ENCODE results near the gene FGF1. TPM values are rescaled to one million over a fixed set of nuclear protein-coding genes. Genes with fewer than 3 reads are reported as not detected.
A peak's percentile ranks its signal among the peaks of the same experiment; 100 is the strongest.

The FGF1 gene
- total RNA-seq, 4 donors from 2014 or later, result 1.7 to 4.0 (median 2.9) TPM

DNA sequence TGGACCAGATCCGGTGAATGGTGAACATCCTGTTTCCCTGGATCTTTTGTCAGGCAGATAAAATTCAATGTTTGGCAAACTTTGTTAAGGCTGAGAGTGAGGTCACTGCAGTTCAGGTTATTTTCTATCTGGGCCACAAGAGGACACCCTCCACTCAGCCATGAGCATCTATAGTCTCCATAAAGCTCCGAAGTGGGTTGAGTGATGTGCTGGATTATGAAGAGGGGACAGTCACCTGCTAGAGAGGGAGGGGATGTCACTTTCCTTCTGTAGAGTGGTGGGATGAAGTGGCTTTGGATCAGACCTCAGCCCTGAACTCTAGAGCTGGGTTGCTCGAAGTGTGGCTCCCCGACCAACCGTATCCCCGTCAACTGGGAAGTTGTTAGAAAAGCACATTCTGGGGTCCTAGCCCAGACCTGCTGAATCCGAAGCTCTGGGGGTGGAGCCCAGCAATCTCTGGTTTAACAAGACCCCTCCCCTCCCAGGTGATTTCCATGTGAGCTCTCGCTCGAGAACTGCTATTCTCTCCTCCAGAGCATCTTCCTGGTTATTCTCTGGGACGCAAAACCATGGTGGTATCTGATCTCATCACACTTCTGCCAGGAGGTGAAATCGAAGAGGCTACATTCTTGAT is 31.8 kb upstream of the FGF1 start:
- Histone ChIP-seq H3K27me3 (peaks cover 0 to 7% (median 0%) of the 10 kb centered on the region in 4 donors), H3K4me3 (no peak overlapping the region), H3K9me3 (no peaks in the 10 kb centered on the region), H3K36me3 (no peaks in the 10 kb centered on the region), H3K27ac (replicated peaks in 1 of 4) (peak overlapping the region in 2 of 4 donors; percentile 56 to 60), H3K4me1 (peaks cover 15 to 32% (median 23%) of the 10 kb centered on the region in 4 donors)
- intact Hi-C loops (cut with DNase I), result loop anchor here (1.0 to 5.0 kb wide), 2 partner anchors 55 to 163 kb away; partner anchors contain the start of gene ARHGAP26
- DNase-seq (ENCODE audit: extremely low spot score), result no peak
- no peak for TF ChIP-seq POLR2A (IDR thresholded peaks at IDR 0.05; ENCODE audit: low read depth)
- TF ChIP-seq, protein P1, sequence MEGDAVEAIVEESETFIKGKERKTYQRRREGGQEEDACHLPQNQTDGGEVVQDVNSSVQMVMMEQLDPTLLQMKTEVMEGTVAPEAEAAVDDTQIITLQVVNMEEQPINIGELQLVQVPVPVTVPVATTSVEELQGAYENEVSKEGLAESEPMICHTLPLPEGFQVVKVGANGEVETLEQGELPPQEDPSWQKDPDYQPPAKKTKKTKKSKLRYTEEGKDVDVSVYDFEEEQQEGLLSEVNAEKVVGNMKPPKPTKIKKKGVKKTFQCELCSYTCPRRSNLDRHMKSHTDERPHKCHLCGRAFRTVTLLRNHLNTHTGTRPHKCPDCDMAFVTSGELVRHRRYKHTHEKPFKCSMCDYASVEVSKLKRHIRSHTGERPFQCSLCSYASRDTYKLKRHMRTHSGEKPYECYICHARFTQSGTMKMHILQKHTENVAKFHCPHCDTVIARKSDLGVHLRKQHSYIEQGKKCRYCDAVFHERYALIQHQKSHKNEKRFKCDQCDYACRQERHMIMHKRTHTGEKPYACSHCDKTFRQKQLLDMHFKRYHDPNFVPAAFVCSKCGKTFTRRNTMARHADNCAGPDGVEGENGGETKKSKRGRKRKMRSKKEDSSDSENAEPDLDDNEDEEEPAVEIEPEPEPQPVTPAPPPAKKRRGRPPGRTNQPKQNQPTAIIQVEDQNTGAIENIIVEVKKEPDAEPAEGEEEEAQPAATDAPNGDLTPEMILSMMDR (IDR thresholded peaks at IDR 0.05), result peak; percentile 61 to 87 (median 69)
- WGBS, result 69% methylated on average over 10 of the region's 11 CpGs

DNA sequence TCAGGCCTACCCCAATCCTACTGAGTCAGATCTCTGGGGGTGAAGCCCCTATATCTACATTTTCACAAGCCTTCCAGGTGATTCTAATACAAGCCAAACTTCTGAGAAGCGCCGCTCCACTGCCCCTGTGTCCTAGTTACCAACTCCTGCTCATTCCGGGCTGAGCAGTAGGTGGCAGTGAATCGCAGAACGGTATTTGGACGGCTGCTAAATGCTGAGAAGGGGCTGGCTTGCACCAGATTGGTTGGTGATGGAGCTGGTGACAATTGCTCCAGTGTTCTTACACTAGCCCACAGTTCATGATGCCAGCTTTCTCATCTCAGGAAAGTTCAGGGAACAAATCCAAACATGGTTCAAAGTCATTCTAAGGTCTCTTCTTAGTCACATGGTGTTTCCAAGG is 31.1 kb upstream of the FGF1 start:
- Histone ChIP-seq H3K27me3 (peaks cover 0 to 3% (median 0%) of the 10 kb centered on the region in 4 donors), H3K4me3 (no peak overlapping the region), H3K36me3 (no peaks in the 10 kb centered on the region), H3K27ac (replicated peaks in 1 of 4) (peak overlapping the region in 2 of 4 donors; percentile 56 to 60), H3K9me3 (no peaks in the 10 kb centered on the region), H3K4me1 (peaks cover 18 to 34% (median 27%) of the 10 kb centered on the region in 4 donors)
- DNase-seq (ENCODE audit: extremely low spot score), result no peak
- TF ChIP-seq POLR2AphosphoS5 (IDR thresholded peaks at IDR 0.05), result no peak
- no peak for TF ChIP-seq POLR2A (IDR thresholded peaks at IDR 0.05; ENCODE audit: low read depth)
- no peak for TF ChIP-seq EP300 (IDR thresholded peaks at IDR 0.05)
- TF ChIP-seq, protein P1 (IDR thresholded peaks at IDR 0.05), result peak in 2 of 3 experiments; percentile 46 to 54
- intact Hi-C loops (cut with DNase I), result loop anchor here (1.0 to 5.0 kb wide), 2 partner anchors 55 to 163 kb away; partner anchors contain the start of gene ARHGAP26
- WGBS, result 41% methylated on average over 6 of the region's 6 CpGs

DNA sequence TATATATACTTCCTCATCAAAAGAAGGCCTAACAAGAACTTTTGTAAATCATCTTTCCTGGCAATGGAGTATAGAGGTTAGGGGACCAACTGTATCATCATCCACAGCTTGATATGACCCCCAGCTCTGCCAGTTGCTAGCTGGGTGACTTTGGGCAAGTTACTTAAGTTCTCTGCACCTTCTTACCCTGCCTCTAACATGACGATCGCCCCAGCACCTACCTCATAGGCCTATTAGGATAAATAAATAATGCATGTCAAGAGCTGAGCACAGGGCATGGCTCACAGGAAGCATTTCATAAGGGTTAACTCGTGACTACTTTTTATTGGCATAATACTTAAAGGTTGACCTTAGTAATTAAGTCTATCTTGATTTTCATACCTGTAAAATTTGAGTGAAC is 29.4 kb upstream of the FGF1 start:
- TF ChIP-seq EP300 (IDR thresholded peaks at IDR 0.05) (no peak), POLR2A (IDR thresholded peaks at IDR 0.05; ENCODE audit: low read depth) (no peak), POLR2AphosphoS5 (IDR thresholded peaks at IDR 0.05) (no peak)
- TF ChIP-seq, protein P1 (IDR thresholded peaks at IDR 0.05), result no peak
- no peak overlapping the region for H3K27ac ChIP-seq (replicated peaks in 1 of 4)
- DNase-seq (ENCODE audit: extremely low spot score), result no peak
- 77% methylated on average over 3 of the region's 3 CpGs for WGBS
- intact Hi-C loops (cut with DNase I), result loop anchor here (5.0 kb wide), 1 partner anchor 57 kb away; the partner anchor contains the start of gene ARHGAP26
- H3K4me1 ChIP-seq, result peaks cover 18 to 29% (median 24%) of the 10 kb centered on the region in 4 donors
- H3K4me3 ChIP-seq, result no peak overlapping the region
- no peaks in the 10 kb centered on the region for H3K9me3 ChIP-seq
- H3K36me3 ChIP-seq, result no peaks in the 10 kb centered on the region
- no peaks in the 10 kb centered on the region for H3K27me3 ChIP-seq

DNA sequence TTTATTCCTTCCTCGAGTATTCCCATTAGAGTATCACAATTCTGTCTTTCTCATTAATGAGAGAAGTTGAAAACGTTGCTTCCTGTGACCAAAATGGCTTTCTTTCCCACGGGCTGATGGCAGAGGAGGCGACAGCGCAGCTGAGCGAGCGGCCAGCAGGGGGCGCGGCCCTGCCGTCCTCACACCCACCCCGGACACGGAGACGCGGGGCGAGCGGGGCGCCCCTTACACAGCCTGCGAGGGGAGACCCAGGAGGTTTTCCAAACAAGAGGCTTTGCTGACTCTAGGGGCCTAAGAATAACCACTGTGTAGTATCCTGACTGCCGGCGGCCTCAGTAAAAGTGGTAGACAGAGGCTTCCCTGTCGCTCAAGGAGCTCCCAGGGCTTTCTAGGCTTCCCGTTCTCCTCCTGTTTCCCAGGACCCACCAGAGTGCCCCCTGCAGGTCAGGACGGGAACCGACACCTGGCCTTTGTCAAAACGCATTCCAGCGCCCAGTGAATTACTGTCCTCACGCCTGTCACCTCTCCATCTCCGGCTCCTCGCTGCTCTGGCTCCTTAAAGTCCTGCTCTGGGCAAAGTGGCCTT is 27.3 kb upstream of the FGF1 start:
- H3K4me3 ChIP-seq, result peak overlapping the region; percentile 52 to 64 (median 56)
- TF ChIP-seq POLR2AphosphoS5 (IDR thresholded peaks at IDR 0.05) (peak; percentile 48 to 49), POLR2A (IDR thresholded peaks at IDR 0.05; ENCODE audit: low read depth) (no peak)
- TF ChIP-seq, protein P1 (IDR thresholded peaks at IDR 0.05), result peak; percentile 77 to 95 (median 90)
- no peaks in the 10 kb centered on the region for H3K36me3 ChIP-seq
- DNase-seq (ENCODE audit: extremely low spot score), result peak; percentile 96
- intact Hi-C loops (cut with DNase I), result no loop called here
- WGBS, result 2% methylated on average over 29 of the region's 29 CpGs
- no peaks in the 10 kb centered on the region for H3K27me3 ChIP-seq
- no peaks in the 10 kb centered on the region for H3K9me3 ChIP-seq
- H3K27ac ChIP-seq (replicated peaks in 1 of 4), result peak overlapping the region; percentile 71 to 79 (median 76)
- H3K4me1 ChIP-seq, result peaks cover 18 to 29% (median 24%) of the 10 kb centered on the region in 4 donors

Measured in esophagus muscularis mucosa (tissue), 4 donors.